Activated T-cell treated with anti-CD3 and anti-CD28 coated beads for 1 hour (primary cell): ENCODE data around the gene CYGB.

ENCODE experiments used
- DNase-seq: peaks from one replicate; pipeline ENCODE4 v3.0.0-alpha.2; 2020; ENCODE audit warnings: low read depth

The CYGB gene

GRCh38 chr17:76500747-76501017 lies 36.8 kb downstream of the CYGB start:
- no peak for DNase-seq

GRCh38 chr17:76500074-76500746 lies 37.3 kb downstream of the CYGB start:
- DNase-seq: no peak

- no peak for DNase-seq
These were observed 38.2 kb downstream of the CYGB start for GRCh38 chr17:76499267-76499667.

- DNase-seq: no peak
These were observed 38.6 kb downstream of the CYGB start for GRCh38 chr17:76498876-76499251.

GRCh38 chr17:76497979-76498875 lies 39.3 kb downstream of the CYGB start:
- DNase-seq: no peak

- DNase-seq: no peak
These were observed 39.9 kb downstream of the CYGB start for GRCh38 chr17:76497699-76497978.

GRCh38 chr17:76496464-76496863 lies 41.0 kb downstream of the CYGB start:
- DNase-seq: no peak

- DNase-seq: no peak
These were observed 41.7 kb downstream of the CYGB start for GRCh38 chr17:76495663-76496400.

GRCh38 chr17:76493505-76494167 lies 43.9 kb downstream of the CYGB start:
- no peak for DNase-seq

GRCh38 chr17:76492989-76493501 lies 44.5 kb downstream of the CYGB start:
- no peak for DNase-seq

GRCh38 chr17:76492123-76492988 lies 45.2 kb downstream of the CYGB start:
- DNase-seq: no peak

GRCh38 chr17:76491271-76492122 lies 46.0 kb downstream of the CYGB start:
- DNase-seq: no peak

- DNase-seq: no peak
These were observed 47.3 kb downstream of the CYGB start for GRCh38 chr17:76490112-76490710.

- no peak for DNase-seq
These were observed 49.9 kb downstream of the CYGB start for GRCh38 chr17:76487451-76488192.

- no peak for DNase-seq
These were observed 51.9 kb downstream of the CYGB start for GRCh38 chr17:76485569-76485968.

- no peak for DNase-seq
These were observed 53.2 kb downstream of the CYGB start for GRCh38 chr17:76484228-76484725.

- no peak for DNase-seq
These were observed 56.3 kb downstream of the CYGB start for GRCh38 chr17:76481071-76481655.

- no peak for DNase-seq
These were observed 56.9 kb downstream of the CYGB start for GRCh38 chr17:76480632-76481031.
